SK-N-SH (cell line): ENCODE data around the gene MAP1B. TPM values are rescaled to one million over a fixed set of nuclear protein-coding genes. Genes with fewer than 3 reads are reported as not detected.

Experiments
- CTCF ChIA-PET: fragments of 300-600, 350-600 bp; formaldehyde crosslinking; extraction: SDS; loops from one replicate; lab custom pipeline; 2021; lab: Yijun Ruan, JAX
- POLR2A ChIA-PET: fragments of 350-600 bp; sonication (Branson Sonifier 250); formaldehyde crosslinking; extraction: SDS; loops from one replicate; lab custom pipeline; 2020; ENCODE audit warnings: antibody characterized with exemption, inconsistent platforms; lab: Yijun Ruan, JAX
- DNase-seq: peaks from one replicate; pipeline ENCODE4 v3.0.0; 2012
- H2AFZ ChIP-seq: fragments of 200-600 bp; sonication (generic); 2 replicates; pipeline ENCODE4 v1.8.1; 2016; ENCODE audit warnings: antibody characterized with exemption, mild to moderate bottlenecking, low read depth
- H3F3A ChIP-seq: fragments of 200-600 bp; sonication (generic); replicated peaks from 2 replicates; pipeline ENCODE3; 2016; ENCODE audit warnings: antibody characterized with exemption, mild to moderate bottlenecking; ENCODE audit not compliant: insufficient read depth
- H3K27ac ChIP-seq, 2 experiments: fragments of 200-500 bp in 1 of 2; fragments of 200-600 bp in 1 of 2; sonication (Bioruptor generic) in 1 of 2; sonication (generic), shearing (Covaris generic) in 1 of 2; 2 replicates each; pipeline versions ENCODE4 v1.5.1 to v1.6.1; 2014 to 2016; ENCODE audit warnings: low read depth in 2 of 2, inconsistent platforms in 1 of 2, low read length in 1 of 2, mild to moderate bottlenecking in 1 of 2, mixed read lengths in 1 of 2
- H3K27me3 ChIP-seq: fragments of 200-600 bp; sonication (generic), shearing (Covaris generic); 2 replicates; pipeline ENCODE4 v1.6.1; 2016; ENCODE audit warnings: mixed run types; ENCODE audit not compliant: insufficient read depth
- H3K36me3 ChIP-seq, 2 experiments: fragments of 200-500 bp in 1 of 2; fragments of 200-600 bp in 1 of 2; sonication (Bioruptor generic) in 1 of 2; sonication (generic) in 1 of 2; replicated peaks in 1 of 2; 2 replicates each; pipeline versions ENCODE3 to v1.5.1; 2014 to 2016; ENCODE audit warnings: low read length in 1 of 2, mild to moderate bottlenecking in 1 of 2; ENCODE audit not compliant: insufficient read depth in 2 of 2, control insufficient read depth in 1 of 2
- H3K4me1 ChIP-seq, 2 experiments: fragments of 200-500 bp in 1 of 2; fragments of 200-600 bp in 1 of 2; sonication (Bioruptor generic) in 1 of 2; sonication (generic), shearing (Covaris generic) in 1 of 2; 2 replicates each; pipeline versions ENCODE4 v1.5.1 to v1.6.1; 2014 to 2016; ENCODE audit warnings: low read depth in 1 of 2, low read length in 1 of 2, mixed run types in 1 of 2; ENCODE audit not compliant: insufficient read depth in 2 of 2, control insufficient read depth in 1 of 2
- H3K4me2 ChIP-seq: fragments of 200-600 bp; sonication (generic), shearing (Covaris generic); 2 replicates; pipeline ENCODE4 v1.6.1; 2017; ENCODE audit warnings: mixed run types
- H3K4me3 ChIP-seq, 2 experiments: fragments of 200-500 bp in 1 of 2; fragments of 200-600 bp in 1 of 2; sonication (Bioruptor generic) in 1 of 2; sonication (generic), shearing (Covaris generic) in 1 of 2; 2 replicates each; pipeline versions ENCODE4 v1.5.1 to v1.8.1; 2014 to 2016; ENCODE audit warnings: low read depth in 2 of 2, inconsistent platforms in 1 of 2, low read length in 1 of 2, mild to moderate bottlenecking in 1 of 2, mixed read lengths in 1 of 2, moderate library complexity in 1 of 2
- H3K79me2 ChIP-seq: fragments of 200-600 bp; sonication (generic); 2 replicates; pipeline ENCODE4 v1.8.1; 2017; ENCODE audit warnings: mild to moderate bottlenecking; ENCODE audit not compliant: insufficient read depth
- H3K9ac ChIP-seq: fragments of 200-600 bp; sonication (generic); 2 replicates; pipeline ENCODE4 v1.6.1; 2017; ENCODE audit warnings: mixed run types
- H3K9me2 ChIP-seq: fragments of 200-600 bp; sonication (generic); 2 replicates; pipeline ENCODE4 v1.6.1; 2017; ENCODE audit warnings: mixed run types
- H3K9me3 ChIP-seq: fragments of 200-600 bp; sonication (generic); 2 replicates; pipeline ENCODE4 v1.6.1; 2017; ENCODE audit warnings: mixed run types, mild to moderate bottlenecking, moderate library complexity
- H4K20me1 ChIP-seq: fragments of 200-600 bp; sonication (generic); 2 replicates; pipeline ENCODE4 v1.6.1; 2017; ENCODE audit warnings: mild to moderate bottlenecking, mixed run types; ENCODE audit not compliant: insufficient read depth
- CTCF ChIP-seq: fragments of 200-600 bp; sonication (generic); IDR thresholded peaks from 2 replicates; pipeline ENCODE4 v1.6.1; 2017; ENCODE audit warnings: antibody characterized with exemption, mild to moderate bottlenecking, moderate library complexity
- ELF1 ChIP-seq: IDR thresholded peaks from 2 replicates; pipeline ENCODE4 v1.4.0; 2012
- EP300 ChIP-seq, 2 experiments: IDR thresholded peaks; 2 replicates each; pipeline versions ENCODE4 v1.4.0 to v1.6.1; 2012; ENCODE audit warnings: borderline replicate concordance in 1 of 2, low read depth in 1 of 2, low read length in 1 of 2
- EZH2phosphoT487 ChIP-seq: fragments of 200-600 bp; sonication (generic); IDR thresholded peaks from 2 replicates; pipeline ENCODE4 v1.6.1; 2017; ENCODE audit warnings: low read depth, mixed run types, mild to moderate bottlenecking, antibody characterized with exemption, moderate library complexity, borderline replicate concordance
- FOSL2 ChIP-seq: IDR thresholded peaks from 2 replicates; pipeline ENCODE4 v1.4.0; 2012; ENCODE audit warnings: low read depth, mild to moderate bottlenecking, moderate library complexity, borderline replicate concordance
- FOXJ3 ChIP-seq: sonication (generic); formaldehyde crosslinking; IDR thresholded peaks from 2 replicates; pipeline ENCODE4 v1.5.1; 2020; ENCODE audit warnings: mild to moderate bottlenecking, missing genetic modification reagents
- FOXM1 ChIP-seq: IDR thresholded peaks from 2 replicates; pipeline ENCODE4 v1.4.0; 2012; ENCODE audit warnings: low read depth, mild to moderate bottlenecking
- GABPA ChIP-seq: IDR thresholded peaks from 2 replicates; pipeline ENCODE4 v1.4.0; 2012; ENCODE audit warnings: low read depth, mild to moderate bottlenecking
- GATA2 ChIP-seq: sonication (generic); formaldehyde crosslinking; IDR thresholded peaks from 2 replicates; pipeline ENCODE4 v1.5.0; 2020; ENCODE audit warnings: mild to moderate bottlenecking, missing genetic modification reagents
- IRF3 ChIP-seq: fragments of 150-350 bp; IDR thresholded peaks from 2 replicates; pipeline ENCODE4 v1.6.1; 2016; ENCODE audit warnings: mild to moderate bottlenecking, low read depth, low read length
- JUND ChIP-seq: IDR thresholded peaks from 2 replicates; pipeline ENCODE4 v1.4.0; 2012
- MEF2A ChIP-seq: IDR thresholded peaks from 2 replicates; pipeline ENCODE4 v1.4.0; 2012; ENCODE audit warnings: low read depth, borderline replicate concordance
- MXI1 ChIP-seq: IDR thresholded peaks from 2 replicates; pipeline ENCODE4 v1.6.1; 2012; ENCODE audit warnings: mild to moderate bottlenecking, low read depth, low read length, improper control_type of control experiment
- NFIC ChIP-seq: IDR thresholded peaks from 2 replicates; pipeline ENCODE4 v1.4.0; 2012; ENCODE audit warnings: borderline replicate concordance
- NRF1 ChIP-seq: IDR thresholded peaks from 2 replicates; pipeline ENCODE4 v1.6.1; 2012; ENCODE audit warnings: low read depth, mild to moderate bottlenecking, low read length
- PBX3 ChIP-seq: IDR thresholded peaks from 2 replicates; pipeline ENCODE4; 2012
- RAD21 ChIP-seq: IDR thresholded peaks from 2 replicates; pipeline ENCODE4 v1.6.1; 2012; ENCODE audit warnings: mild to moderate bottlenecking, low read length
- RCOR1 ChIP-seq: fragments of 150-350 bp; IDR thresholded peaks from 2 replicates; pipeline ENCODE4 v1.6.1; 2017; ENCODE audit warnings: antibody characterized with exemption, low read length
- RFX5 ChIP-seq: IDR thresholded peaks from 2 replicates; pipeline ENCODE4 v1.6.1; 2012; ENCODE audit warnings: mild to moderate bottlenecking, improper control_type of control experiment, low read length
- RXRA ChIP-seq: IDR thresholded peaks from 2 replicates; pipeline ENCODE4 v1.4.0; 2012; ENCODE audit warnings: low read depth, mild to moderate bottlenecking, borderline replicate concordance
- SIN3A ChIP-seq: IDR thresholded peaks from 2 replicates; pipeline ENCODE4 v1.6.1; 2012; ENCODE audit warnings: low read depth, mild to moderate bottlenecking, low read length, moderate library complexity, borderline replicate concordance
- SMC3 ChIP-seq: IDR thresholded peaks from 2 replicates; pipeline ENCODE4 v1.6.1; 2012; ENCODE audit warnings: low read depth, low read length, improper control_type of control experiment
- TAF1 ChIP-seq: IDR thresholded peaks from 2 replicates; pipeline ENCODE4 v1.6.1; 2012; ENCODE audit warnings: low read depth, mild to moderate bottlenecking, low read length, moderate library complexity, borderline replicate concordance
- TCF12 ChIP-seq: IDR thresholded peaks from 2 replicates; pipeline ENCODE4 v1.4.0; 2012
- TEAD4 ChIP-seq: IDR thresholded peaks from 2 replicates; pipeline ENCODE4 v1.4.0; 2012; ENCODE audit warnings: mild to moderate bottlenecking, borderline replicate concordance; ENCODE audit not compliant: insufficient read depth
- USF1 ChIP-seq: IDR thresholded peaks from 2 replicates; pipeline ENCODE4 v1.4.0; 2012; ENCODE audit warnings: low read depth, borderline replicate concordance
- USF2 ChIP-seq: fragments of 150-350 bp; IDR thresholded peaks from 2 replicates; pipeline ENCODE4 v1.6.1; 2017; ENCODE audit warnings: antibody characterized with exemption, low read length, low read depth, borderline replicate concordance
- YY1 ChIP-seq: IDR thresholded peaks from 2 replicates; pipeline ENCODE4 v1.4.0; 2012; ENCODE audit warnings: low read depth, mild to moderate bottlenecking
- WGBS: methylation state at CpG from one replicate; pipeline ENCODE4 v1.1.6; 2017; ENCODE audit warnings: low lambda C conversion rate; 5-methylcytosine and 5-hydroxymethylcytosine counted together
- polyA plus RNA-seq, 3 experiments: library from polyadenylated mRNA; depleted of rRNA; stranded (reverse); fragments of >200 nt; gene quantifications; 2 replicates each; pipeline ENCODE4 v1.2.3, GENCODE V29; 2012

Gene MAP1B
- polyA plus RNA-seq, 1 of the 3 experiments (the other 2 are of a cell fraction) = 47.5 TPM

GRCh38 chr5:72224946-72225463, 117.7 kb downstream of the MAP1B start:
- Histone ChIP-seq H3K27ac (peak overlapping the region; percentile 76 to 77), H3K9ac (peak overlapping the region; percentile 15; the same call in 1 of the 2 replicates)
- TF ChIP-seq MXI1 (no peak), RAD21 (no peak), MEF2A (no peak), FOSL2 (no peak; the same call in 1 of the 2 replicates), SMC3 (no peak), TEAD4 (peak; percentile 85), NFIC (peak; percentile 64; the same call in 1 of the 2 replicates), FOXM1 (no peak), EP300 (IDR thresholded peaks at IDR 0.05; ENCODE audit: borderline replicate concordance in 1 of 2, low read depth in 1 of 2, low read length in 1 of 2) (peak; percentile 39 to 43; a peak in 1 of 4 replicates), SIN3A (no peak), JUND (peak; percentile 16; the same call in 1 of the 2 replicates), USF2 (no peak), RXRA (peak; percentile 54; the same call in 1 of the 2 replicates), USF1 (no peak), CTCF (no peak), NRF1 (no peak), GABPA (no peak), FOXJ3 (CRISPR knock-in tag) (no peak), PBX3 (peak; percentile 75), ELF1 (no peak), RFX5 (no peak), YY1 (no peak), TAF1 (no peak), EZH2phosphoT487 (no peak), GATA2 (CRISPR knock-in tag) (no peak), RCOR1 (no peak), IRF3 (no peak), TCF12 (peak; percentile 77)

More at GRCh38 chr5:72224946-72225463, 117.7 kb downstream of the MAP1B start:
- H3K27me3 ChIP-seq = no peaks in the 10 kb centered on the region
- WGBS = 61% methylated on average over 3 of the region's 3 CpGs
- peaks cover 5% of the 10 kb centered on the region for H3F3A ChIP-seq
- peaks cover 53 to 61% of the 10 kb centered on the region in 2 experiments for H3K36me3 ChIP-seq
- H3K4me3 ChIP-seq = no peak overlapping the region
- DNase-seq = no peak
- H4K20me1 ChIP-seq = no peaks in the 10 kb centered on the region
- H3K4me2 ChIP-seq = peak overlapping the region; percentile 25
- ChIA-PET POLR2A (no interaction called here), CTCF (interaction anchor here (2.6 kb wide), 1 partner anchor 21 kb away, joined by 9 read pairs; no protein-coding TSS in a partner anchor)
- no peak overlapping the region for H2AFZ ChIP-seq
- peaks cover 3 to 10% of the 10 kb centered on the region in 2 experiments; a peak in 3 of 4 replicates for H3K4me1 ChIP-seq
- no peaks in the 10 kb centered on the region for H3K9me2 ChIP-seq
- no peaks in the 10 kb centered on the region; the same call in 1 of the 2 replicates for H3K79me2 ChIP-seq
- H3K9me3 ChIP-seq = no peaks in the 10 kb centered on the region
